Right lobe of liver (tissue), 4 donors: Measurements from ENCODE around the gene PLEKHG4B.

Experiments
- POLR2A ChIP-seq: fragments of 450-650 bp; IDR thresholded peaks from one replicate; pipeline ENCODE4 v1.6.1; 2017; ENCODE audit warnings: antibody characterized with exemption, mild to moderate bottlenecking
- TF ChIP-seq, protein P1 (sequence below), 4 donors: fragments of 200-600 bp in 3 of 4; fragments of 450-650 bp in 1 of 4; IDR thresholded peaks; one replicate each; pipeline versions ENCODE4 v1.5.1 to v1.8.0; 2016 to 2022; ENCODE audit warnings: antibody characterized with exemption in 4 of 4, mild to moderate bottlenecking in 2 of 4
- donor health status: DM: no; HTN: no; CAD: no.
- donor health status: DM: no; HTN: no; CAD: no.
- donor health status: DM: no; HTN: yes; CAD: no.

DNA sequence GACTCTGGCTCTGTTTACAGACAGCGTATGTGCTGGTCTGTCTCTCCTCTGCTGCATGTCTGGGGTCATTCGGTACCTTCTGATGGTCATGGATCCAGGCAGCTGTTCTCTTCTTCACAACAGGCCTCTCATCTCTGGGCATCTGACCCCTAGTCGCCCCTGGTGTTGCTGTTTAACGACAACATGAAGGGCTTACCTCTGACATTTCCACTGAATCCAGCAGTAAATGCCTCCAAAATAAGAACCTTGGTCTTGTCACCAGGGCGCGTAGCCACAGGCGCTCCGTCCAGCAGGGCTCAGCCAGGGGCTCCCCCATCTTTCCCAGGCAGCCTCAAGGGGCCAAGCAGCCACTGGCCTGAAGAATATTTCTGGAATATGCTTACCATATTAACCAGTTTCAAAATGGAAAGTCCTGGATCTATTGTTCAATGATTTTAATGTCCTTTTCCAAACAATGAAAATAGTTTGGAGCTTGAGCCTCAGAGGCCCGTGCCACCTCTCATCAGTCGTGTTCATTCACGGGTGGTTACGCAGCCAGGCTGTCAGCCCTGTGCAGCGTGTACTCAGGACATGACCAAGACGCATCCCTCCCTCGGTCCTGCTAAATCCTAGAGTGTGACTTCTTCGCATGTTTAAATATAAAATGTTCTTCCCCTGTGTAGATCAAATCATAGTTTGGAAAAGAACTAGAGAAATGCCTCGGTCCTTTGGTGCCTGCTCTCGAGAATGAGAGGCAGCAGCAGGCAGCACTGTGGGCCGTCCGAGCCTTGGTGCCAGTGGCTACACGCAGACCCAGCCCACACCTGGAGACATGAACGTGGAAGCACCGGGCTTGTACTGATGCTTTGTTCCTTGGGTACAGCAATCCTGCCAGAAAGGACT, 69.2 kb downstream of the PLEKHG4B start:
- TF ChIP-seq, protein P1, sequence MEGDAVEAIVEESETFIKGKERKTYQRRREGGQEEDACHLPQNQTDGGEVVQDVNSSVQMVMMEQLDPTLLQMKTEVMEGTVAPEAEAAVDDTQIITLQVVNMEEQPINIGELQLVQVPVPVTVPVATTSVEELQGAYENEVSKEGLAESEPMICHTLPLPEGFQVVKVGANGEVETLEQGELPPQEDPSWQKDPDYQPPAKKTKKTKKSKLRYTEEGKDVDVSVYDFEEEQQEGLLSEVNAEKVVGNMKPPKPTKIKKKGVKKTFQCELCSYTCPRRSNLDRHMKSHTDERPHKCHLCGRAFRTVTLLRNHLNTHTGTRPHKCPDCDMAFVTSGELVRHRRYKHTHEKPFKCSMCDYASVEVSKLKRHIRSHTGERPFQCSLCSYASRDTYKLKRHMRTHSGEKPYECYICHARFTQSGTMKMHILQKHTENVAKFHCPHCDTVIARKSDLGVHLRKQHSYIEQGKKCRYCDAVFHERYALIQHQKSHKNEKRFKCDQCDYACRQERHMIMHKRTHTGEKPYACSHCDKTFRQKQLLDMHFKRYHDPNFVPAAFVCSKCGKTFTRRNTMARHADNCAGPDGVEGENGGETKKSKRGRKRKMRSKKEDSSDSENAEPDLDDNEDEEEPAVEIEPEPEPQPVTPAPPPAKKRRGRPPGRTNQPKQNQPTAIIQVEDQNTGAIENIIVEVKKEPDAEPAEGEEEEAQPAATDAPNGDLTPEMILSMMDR (IDR thresholded peaks at IDR 0.05), result no peak
- TF ChIP-seq POLR2A, result no peak
